Left lobe of liver (tissue), 2 donors: ENCODE results near the gene CDK11A. TPM values are rescaled to one million over a fixed set of nuclear protein-coding genes. Genes with fewer than 3 reads are reported as not detected.
A peak's percentile ranks its signal among the peaks of the same experiment; 100 is the strongest.

ENCODE experiments used
- ATAC-seq: fragments of 200-7000 bp; cut with Tn5 transposase; one replicate; pipeline ENCODE4 v1.9.1; 2020; ENCODE audit warnings: mild to moderate bottlenecking, moderate library complexity
- DNase-seq: peaks from one replicate; pipeline ENCODE4 v3.0.0-alpha.2; 2020; ENCODE audit warnings: low spot score
- total RNA-seq: library from RNA; stranded (reverse); gene quantifications from one replicate; pipeline ENCODE4 v1.2.1, GENCODE V29; 2021
- donor health status: DM: no; HTN: no; CAD: no; lungs with moderate emphysema.
- donor health status: DM: no; HTN: yes; CAD: no.

The CDK11A gene
- 13.6 TPM for total RNA-seq

GRCh38 chr1:1724035-1724864 lies at the start of gene CDK11A:
CDK11A (minus strand) TSS chr1:1724357; CDS start chr1:1722818, 1,539 bp downstream.
- DNase-seq (peak; percentile 98), ATAC-seq (peak; percentile 89)

- DNase-seq, result no peak
- no peak for ATAC-seq
Measured at GRCh38 chr1:1773874-1774273, 49.7 kb upstream of the CDK11A start.

- DNase-seq (no peak), ATAC-seq (no peak)
Measured at GRCh38 chr1:1771096-1771495, 46.9 kb upstream of the CDK11A start.

GRCh38 chr1:1770102-1770501 lies 45.9 kb upstream of the CDK11A start:
- DNase-seq (no peak), ATAC-seq (no peak)

GRCh38 chr1:1768249-1768992 lies 44.3 kb upstream of the CDK11A start:
- DNase-seq (no peak), ATAC-seq (peak; percentile 8)

GRCh38 chr1:1764876-1765470 lies 40.8 kb upstream of the CDK11A start:
- DNase-seq (no peak), ATAC-seq (peak; percentile 16)

- ATAC-seq (peak; percentile 70), DNase-seq (peak; percentile 96)
Measured at GRCh38 chr1:1763657-1764621, 39.8 kb upstream of the CDK11A start.

GRCh38 chr1:1761504-1762376 lies 37.6 kb upstream of the CDK11A start:
- no peak for DNase-seq
- ATAC-seq, result no peak

- DNase-seq, result no peak
Measured at GRCh38 chr1:1760715-1761114, 36.6 kb upstream of the CDK11A start.

GRCh38 chr1:1760345-1760650 lies 36.1 kb upstream of the CDK11A start:
- DNase-seq, result no peak
- no peak for ATAC-seq

More at GRCh38 chr1:1760715-1761114, 36.6 kb upstream of the CDK11A start:
- ATAC-seq, result no peak

- DNase-seq (peak; percentile 91), ATAC-seq (peak; percentile 45)
Measured at GRCh38 chr1:1759456-1760344, 35.5 kb upstream of the CDK11A start.

- peak; percentile 99 for DNase-seq
- peak; percentile 73 for ATAC-seq
Measured at GRCh38 chr1:1758692-1759455, 34.7 kb upstream of the CDK11A start.

GRCh38 chr1:1758059-1758621 lies 34.0 kb upstream of the CDK11A start:
- ATAC-seq, result peak; percentile 50
- peak; percentile 90 for DNase-seq

GRCh38 chr1:1757422-1758058 lies 33.4 kb upstream of the CDK11A start:
- peak; percentile 5 for ATAC-seq
- DNase-seq, result no peak

GRCh38 chr1:1756661-1757421 lies 32.7 kb upstream of the CDK11A start:
- DNase-seq (no peak), ATAC-seq (no peak)

GRCh38 chr1:1755852-1756251 lies 31.7 kb upstream of the CDK11A start:
- DNase-seq (no peak), ATAC-seq (no peak)
